Thoracic aorta (tissue), 2 donors: ENCODE data around the gene RBMXL2. TPM values are rescaled to one million over a fixed set of nuclear protein-coding genes. Genes with fewer than 3 reads are reported as not detected.

ENCODE experiments used
- ATAC-seq: fragments of 150-250 bp; one replicate; pipeline ENCODE4 v1.8.0; 2017; ENCODE audit warnings: low read depth; ENCODE audit not compliant: insufficient number of reproducible peaks, low FRiP score
- DNase-seq: peaks from one replicate; pipeline ENCODE4 v3.0.0-alpha.2; 2020; ENCODE audit warnings: low spot score
- H3K27ac ChIP-seq, 2 donors: fragments of 200-600 bp; sonication (generic); 1 replicate in 1 of 2; 2 replicates in 1 of 2; pipeline ENCODE4 v1.5.1; 2016; ENCODE audit warnings: mild to moderate bottlenecking in 2 of 2, moderate library complexity in 2 of 2
- H3K27me3 ChIP-seq: fragments of 200-600 bp; sonication (generic); replicated peaks from 2 replicates; pipeline ENCODE4 v1.6.0; 2016; ENCODE audit warnings: mild to moderate bottlenecking; ENCODE audit not compliant: insufficient read depth
- H3K36me3 ChIP-seq: fragments of 200-600 bp; sonication (generic); one replicate; pipeline ENCODE4 v1.5.1; 2016
- H3K4me1 ChIP-seq, 2 donors: fragments of 200-600 bp; sonication (generic); 1 replicate in 1 of 2; 2 replicates in 1 of 2; pipeline versions ENCODE4 v1.5.1 to v1.6.0; 2016; ENCODE audit warnings: low read depth in 2 of 2, mild to moderate bottlenecking in 1 of 2; ENCODE audit not compliant: control insufficient read depth in 1 of 2
- H3K4me3 ChIP-seq: fragments of 200-600 bp; sonication (generic); 2 replicates; pipeline ENCODE4 v1.5.1; 2016; ENCODE audit warnings: mild to moderate bottlenecking
- H3K9me3 ChIP-seq: fragments of 200-600 bp; sonication (generic); 2 replicates; pipeline ENCODE4 v1.5.1; 2016
- total RNA-seq, 2 donors: library from RNA; depleted of rRNA; stranded (reverse); fragments of >200 nt; gene quantifications; one replicate each; pipeline versions ENCODE4 v1.1.0 to v1.2.3, GENCODE V29; 2016
- TF ChIP-seq, protein P1 (sequence below): fragments of 200-600 bp; sonication (generic); IDR thresholded peaks from one replicate; pipeline ENCODE4 v1.5.1; 2019; ENCODE audit warnings: antibody characterized with exemption

RBMXL2 gene
- total RNA-seq, 2 donors from 2014 or later: not detected

DNA sequence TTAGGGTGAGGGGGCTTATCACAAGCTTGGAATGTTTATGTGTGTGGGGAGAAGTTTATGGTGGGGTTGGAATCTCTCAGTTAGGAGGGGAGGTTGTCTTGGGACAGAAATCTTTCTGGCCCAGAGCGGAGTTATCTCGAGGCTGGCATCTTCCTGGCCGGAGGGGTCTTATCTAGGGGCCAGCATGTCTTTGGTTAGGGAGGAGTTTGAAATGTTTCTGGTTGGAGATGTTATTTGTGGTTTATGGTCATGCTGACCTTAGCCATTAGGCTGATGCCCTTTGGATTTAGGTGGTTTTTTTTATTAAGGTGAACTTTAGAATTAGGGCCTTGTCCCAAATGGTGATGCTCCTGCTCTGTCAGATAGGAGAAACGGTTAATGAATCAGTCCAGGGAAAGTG, 7.9 kb upstream of the RBMXL2 start:
- H3K27ac ChIP-seq: no peak overlapping the region
- ATAC-seq: no peak
- peaks cover 3% of the 10 kb centered on the region for H3K9me3 ChIP-seq
- DNase-seq: no peak
- H3K36me3 ChIP-seq: no peaks in the 10 kb centered on the region
- no peak overlapping the region for H3K4me3 ChIP-seq
- no peaks in the 10 kb centered on the region for H3K27me3 ChIP-seq
- no peaks in the 10 kb centered on the region for H3K4me1 ChIP-seq
- TF ChIP-seq, protein P1, sequence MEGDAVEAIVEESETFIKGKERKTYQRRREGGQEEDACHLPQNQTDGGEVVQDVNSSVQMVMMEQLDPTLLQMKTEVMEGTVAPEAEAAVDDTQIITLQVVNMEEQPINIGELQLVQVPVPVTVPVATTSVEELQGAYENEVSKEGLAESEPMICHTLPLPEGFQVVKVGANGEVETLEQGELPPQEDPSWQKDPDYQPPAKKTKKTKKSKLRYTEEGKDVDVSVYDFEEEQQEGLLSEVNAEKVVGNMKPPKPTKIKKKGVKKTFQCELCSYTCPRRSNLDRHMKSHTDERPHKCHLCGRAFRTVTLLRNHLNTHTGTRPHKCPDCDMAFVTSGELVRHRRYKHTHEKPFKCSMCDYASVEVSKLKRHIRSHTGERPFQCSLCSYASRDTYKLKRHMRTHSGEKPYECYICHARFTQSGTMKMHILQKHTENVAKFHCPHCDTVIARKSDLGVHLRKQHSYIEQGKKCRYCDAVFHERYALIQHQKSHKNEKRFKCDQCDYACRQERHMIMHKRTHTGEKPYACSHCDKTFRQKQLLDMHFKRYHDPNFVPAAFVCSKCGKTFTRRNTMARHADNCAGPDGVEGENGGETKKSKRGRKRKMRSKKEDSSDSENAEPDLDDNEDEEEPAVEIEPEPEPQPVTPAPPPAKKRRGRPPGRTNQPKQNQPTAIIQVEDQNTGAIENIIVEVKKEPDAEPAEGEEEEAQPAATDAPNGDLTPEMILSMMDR: no peak

DNA sequence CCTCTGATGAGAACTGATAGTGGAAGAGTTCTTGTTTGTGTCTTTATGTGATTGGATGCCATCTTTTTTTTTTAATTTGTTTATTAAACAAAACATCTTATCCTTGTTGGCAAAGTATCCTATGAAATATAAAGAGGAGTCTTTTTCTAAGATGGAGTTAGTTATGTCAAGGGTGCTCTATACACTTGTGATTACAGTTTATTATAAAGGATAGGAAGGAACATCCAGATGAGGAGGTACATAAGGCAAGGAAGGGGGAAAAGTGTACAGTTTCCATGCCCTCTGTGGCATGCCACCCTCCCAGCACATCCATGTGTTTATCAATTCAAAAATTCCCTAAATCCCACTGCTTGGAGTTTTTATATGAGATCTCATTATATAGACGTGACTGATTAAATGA, 7.4 kb upstream of the RBMXL2 start:
- TF ChIP-seq, protein P1: no peak
- Histone ChIP-seq H3K27ac (no peak overlapping the region), H3K9me3 (peaks cover 3% of the 10 kb centered on the region), H3K4me1 (no peaks in the 10 kb centered on the region), H3K27me3 (no peaks in the 10 kb centered on the region), H3K4me3 (no peak overlapping the region), H3K36me3 (no peaks in the 10 kb centered on the region)
- ATAC-seq: no peak
- no peak for DNase-seq

DNA sequence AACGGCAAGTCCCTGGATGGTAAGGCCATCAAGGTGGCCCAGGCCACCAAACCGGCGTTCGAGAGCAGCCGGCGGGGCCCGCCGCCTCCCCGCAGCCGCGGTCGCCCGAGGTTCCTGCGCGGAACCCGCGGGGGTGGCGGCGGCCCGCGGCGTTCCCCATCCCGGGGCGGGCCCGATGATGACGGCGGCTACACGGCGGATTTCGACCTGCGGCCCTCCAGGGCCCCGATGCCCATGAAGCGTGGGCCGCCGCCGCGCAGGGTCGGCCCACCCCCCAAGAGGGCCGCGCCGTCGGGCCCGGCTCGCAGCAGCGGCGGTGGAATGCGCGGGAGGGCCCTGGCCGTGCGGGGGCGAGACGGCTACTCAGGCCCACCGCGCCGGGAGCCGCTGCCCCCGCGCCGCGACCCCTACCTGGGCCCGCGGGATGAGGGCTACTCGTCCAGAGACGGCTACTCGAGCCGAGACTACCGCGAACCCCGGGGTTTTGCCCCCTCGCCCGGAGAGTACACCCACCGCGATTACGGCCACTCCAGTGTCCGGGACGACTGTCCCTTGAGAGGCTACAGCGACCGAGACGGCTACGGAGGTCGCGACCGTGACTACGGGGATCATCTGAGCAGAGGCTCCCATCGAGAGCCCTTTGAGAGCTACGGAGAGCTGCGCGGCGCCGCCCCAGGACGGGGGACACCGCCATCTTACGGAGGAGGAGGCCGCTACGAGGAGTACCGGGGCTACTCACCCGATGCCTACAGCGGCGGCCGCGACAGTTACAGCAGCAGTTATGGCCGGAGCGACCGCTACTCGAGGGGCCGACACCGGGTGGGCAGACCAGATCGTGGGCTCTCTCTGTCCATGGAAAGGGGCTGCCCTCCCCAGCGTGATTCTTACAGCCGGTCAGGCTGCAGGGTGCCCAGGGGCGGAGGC, 792 bp downstream of the RBMXL2 start:
- TF ChIP-seq, protein P1: no peak
- Histone ChIP-seq H3K27ac (no peak overlapping the region), H3K36me3 (no peaks in the 10 kb centered on the region), H3K9me3 (no peaks in the 10 kb centered on the region), H3K4me1 (no peaks in the 10 kb centered on the region), H3K4me3 (no peak overlapping the region), H3K27me3 (no peaks in the 10 kb centered on the region)
- no peak for ATAC-seq
- DNase-seq: no peak

DNA sequence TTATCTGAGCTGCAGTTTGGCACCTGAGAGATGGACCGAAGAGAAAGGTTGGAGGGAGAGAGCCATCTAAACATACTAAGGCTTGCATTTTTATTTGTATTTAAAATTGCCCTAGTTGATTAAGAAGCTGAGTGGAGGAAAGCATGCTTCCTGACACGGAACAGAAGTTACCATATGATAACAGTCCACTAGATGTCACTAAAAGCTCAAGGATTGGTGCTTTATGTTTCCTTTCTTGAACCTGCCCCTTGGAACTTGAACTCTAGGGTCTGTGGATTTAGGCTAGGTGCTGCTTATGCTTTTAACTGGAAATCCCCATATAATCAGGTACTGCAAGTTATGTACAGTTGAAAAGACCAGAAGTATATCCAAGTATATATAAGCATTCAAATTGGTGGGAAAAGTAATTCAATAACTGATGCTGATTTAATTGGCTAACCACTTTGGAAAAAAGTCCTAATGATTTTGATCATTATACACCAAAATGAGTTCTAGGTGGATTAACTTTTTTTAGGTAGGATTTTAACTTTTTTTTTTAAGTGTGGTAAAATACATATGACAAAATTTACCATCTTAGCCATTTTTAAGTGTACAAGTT, 9.5 kb downstream of the RBMXL2 start:
- H3K4me1 ChIP-seq: no peaks in the 10 kb centered on the region
- DNase-seq (no peak), ATAC-seq (no peak)
- H3K27ac ChIP-seq: no peak overlapping the region
- no peak overlapping the region for H3K4me3 ChIP-seq
- H3K36me3 ChIP-seq: no peaks in the 10 kb centered on the region
- TF ChIP-seq, protein P1: no peak
- H3K27me3 ChIP-seq: no peaks in the 10 kb centered on the region
- no peaks in the 10 kb centered on the region for H3K9me3 ChIP-seq

DNA sequence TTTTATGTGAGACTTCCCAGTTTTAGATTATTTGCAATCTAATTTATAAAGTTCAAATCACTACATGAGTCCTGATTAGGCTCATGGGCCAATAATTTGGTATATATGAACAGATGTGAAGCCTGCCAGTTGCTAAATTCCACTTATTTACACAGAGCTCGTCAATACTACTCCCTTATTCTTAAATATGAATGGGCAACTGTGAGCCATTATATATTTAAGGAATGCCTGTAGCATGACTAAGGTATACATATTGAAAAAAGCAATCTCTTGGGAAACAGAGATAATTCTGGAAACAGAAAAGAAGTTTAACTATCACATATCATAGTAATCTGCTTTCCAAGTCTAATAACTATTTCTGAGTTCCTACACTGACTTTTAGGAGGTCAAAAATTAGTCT, 27.0 kb downstream of the RBMXL2 start:
- TF ChIP-seq, protein P1: no peak
- Histone ChIP-seq H3K36me3 (no peaks in the 10 kb centered on the region), H3K4me3 (no peak overlapping the region), H3K27me3 (no peaks in the 10 kb centered on the region), H3K9me3 (no peaks in the 10 kb centered on the region), H3K4me1 (no peaks in the 10 kb centered on the region), H3K27ac (no peak overlapping the region)
- ATAC-seq (no peak), DNase-seq (no peak)
